HG02970 (cell line): ENCODE data around the gene SBK2.
"Not testable (repeated sequence)": the region's sequence is repeated elsewhere in the genome, so short reads cannot be mapped to it uniquely, and the experiment has no call there.

Experiments used
- ATAC-seq: cut with Tn5 transposase; IDR thresholded peaks from one replicate; pipeline ENCODE4 v1.9.1; 2021; ENCODE audit warnings: mild to moderate bottlenecking, moderate library complexity, moderate number of reproducible peaks; ENCODE audit not compliant: unreplicated experiment, low FRiP score

SBK2 gene

GRCh38 chr19:55536951-55537740, at the start of gene SBK2:
Gene SBK2 (minus strand): TSS chr19:55537133. CDS start chr19:55536294, 839 bp downstream.
- no peak for ATAC-seq

DNA sequence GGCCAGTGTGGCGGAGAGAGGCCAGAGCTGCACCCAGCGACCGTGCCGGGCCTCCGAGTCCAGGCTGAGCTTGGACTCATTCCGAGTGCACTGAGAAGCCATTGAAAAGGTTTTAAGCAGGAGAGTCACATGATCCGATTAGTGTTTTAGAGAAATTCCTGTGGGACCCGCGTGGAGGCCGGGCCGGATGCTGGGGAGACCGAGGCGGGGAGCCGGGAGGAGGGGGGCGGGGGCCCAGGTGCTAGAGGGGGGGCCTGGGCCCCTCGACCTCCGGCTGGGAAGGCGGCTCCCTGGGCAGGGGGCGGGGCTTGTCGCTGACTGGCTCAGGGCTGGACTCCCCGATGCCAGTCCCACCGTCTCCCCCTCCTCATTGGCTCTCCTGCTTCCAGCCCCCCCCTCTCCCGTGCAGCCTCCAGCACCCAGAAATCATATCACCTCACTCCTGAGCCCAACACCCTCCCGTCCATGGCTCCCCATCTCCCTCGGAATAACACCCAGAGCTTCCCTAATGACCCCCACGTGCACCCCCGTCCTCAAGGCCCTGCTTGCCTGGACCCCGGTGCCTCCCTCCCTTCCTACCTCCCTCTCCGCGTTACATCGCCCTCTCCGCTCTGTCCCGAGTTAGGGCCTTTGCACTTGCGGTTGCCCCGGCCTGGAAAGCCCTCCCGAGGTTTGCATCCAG, 48.9 kb upstream of the SBK2 start:
- ATAC-seq, result no peak

GRCh38 chr19:55584871-55585270, 47.9 kb upstream of the SBK2 start:
- no peak for ATAC-seq

- not testable (repeated sequence) for ATAC-seq
These were observed 47.0 kb upstream of the SBK2 start for GRCh38 chr19:55583897-55584296.

- ATAC-seq, result not testable (repeated sequence)
These were observed 45.4 kb upstream of the SBK2 start for GRCh38 chr19:55582284-55582683.

DNA sequence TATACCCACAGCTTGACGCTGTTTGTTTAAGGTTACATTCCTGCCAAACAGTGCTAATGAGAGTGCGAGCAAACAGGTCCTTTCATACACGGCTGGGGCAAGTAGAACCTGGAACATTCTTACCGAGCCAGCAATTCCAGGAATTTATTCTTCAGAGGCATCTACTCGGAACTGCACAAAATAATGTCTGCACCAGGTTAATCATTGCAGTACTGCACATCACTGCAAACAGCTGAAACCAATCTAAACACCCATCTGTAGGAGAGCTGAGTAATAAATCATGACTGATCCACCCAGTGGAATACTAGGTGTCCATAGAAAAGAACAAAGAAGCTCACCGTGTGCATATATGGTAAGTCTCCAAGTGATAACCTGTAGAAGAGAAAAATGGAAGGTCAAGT, 44.9 kb upstream of the SBK2 start:
- ATAC-seq, result no peak

GRCh38 chr19:55581145-55581822, 44.4 kb upstream of the SBK2 start:
- no peak for ATAC-seq

- no peak for ATAC-seq
These were observed 43.8 kb upstream of the SBK2 start, which contains the start of gene ZNF579 for GRCh38 chr19:55580628-55581144. Gene ZNF579 (minus strand): TSS chr19:55580848. CDS start chr19:55579639, 1,209 bp downstream.

DNA sequence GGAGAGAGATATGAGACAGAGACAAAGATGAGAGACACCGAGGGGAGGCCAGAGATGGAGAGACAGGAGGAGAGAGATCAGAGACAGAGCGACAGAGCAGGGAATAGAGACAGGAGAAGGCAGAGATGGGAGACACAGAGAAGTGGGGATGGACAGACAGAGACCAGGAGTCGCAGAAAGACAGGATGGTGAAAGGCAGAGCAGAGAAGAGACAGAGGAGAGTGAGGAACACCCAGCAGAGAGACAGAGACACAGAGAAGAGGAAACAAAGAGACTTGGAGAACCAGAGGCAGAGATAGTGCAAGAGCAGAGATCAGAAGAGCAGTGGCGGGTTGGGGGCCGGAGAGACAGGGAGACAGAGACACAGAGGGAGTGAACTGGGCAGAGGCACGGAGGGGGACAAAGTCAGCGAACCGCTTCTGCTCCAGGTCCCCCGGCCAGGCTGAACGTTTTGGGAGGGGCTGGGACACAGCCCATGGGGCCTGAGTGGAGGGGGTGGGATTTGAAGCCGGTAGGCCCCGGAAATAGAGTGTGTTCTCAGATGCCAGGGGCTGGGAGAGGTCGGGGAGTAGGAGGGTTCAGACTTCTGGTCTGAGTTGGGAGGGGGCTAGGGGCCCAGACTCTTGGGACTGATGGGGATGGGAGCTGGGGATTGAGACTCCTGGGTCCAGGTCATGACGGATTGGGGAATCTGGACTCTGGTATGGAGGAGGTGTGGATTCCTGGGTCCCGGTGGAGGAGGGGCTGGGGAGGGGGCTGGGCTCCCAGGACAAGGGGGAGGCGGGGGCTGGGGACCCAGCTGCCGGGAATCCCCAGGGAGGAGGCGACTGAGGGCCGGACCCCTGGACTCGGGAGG, 43.1 kb upstream of the SBK2 start:
- ATAC-seq, result no peak

- no peak for ATAC-seq
These were observed 42.1 kb upstream of the SBK2 start for GRCh38 chr19:55578761-55579747.

DNA sequence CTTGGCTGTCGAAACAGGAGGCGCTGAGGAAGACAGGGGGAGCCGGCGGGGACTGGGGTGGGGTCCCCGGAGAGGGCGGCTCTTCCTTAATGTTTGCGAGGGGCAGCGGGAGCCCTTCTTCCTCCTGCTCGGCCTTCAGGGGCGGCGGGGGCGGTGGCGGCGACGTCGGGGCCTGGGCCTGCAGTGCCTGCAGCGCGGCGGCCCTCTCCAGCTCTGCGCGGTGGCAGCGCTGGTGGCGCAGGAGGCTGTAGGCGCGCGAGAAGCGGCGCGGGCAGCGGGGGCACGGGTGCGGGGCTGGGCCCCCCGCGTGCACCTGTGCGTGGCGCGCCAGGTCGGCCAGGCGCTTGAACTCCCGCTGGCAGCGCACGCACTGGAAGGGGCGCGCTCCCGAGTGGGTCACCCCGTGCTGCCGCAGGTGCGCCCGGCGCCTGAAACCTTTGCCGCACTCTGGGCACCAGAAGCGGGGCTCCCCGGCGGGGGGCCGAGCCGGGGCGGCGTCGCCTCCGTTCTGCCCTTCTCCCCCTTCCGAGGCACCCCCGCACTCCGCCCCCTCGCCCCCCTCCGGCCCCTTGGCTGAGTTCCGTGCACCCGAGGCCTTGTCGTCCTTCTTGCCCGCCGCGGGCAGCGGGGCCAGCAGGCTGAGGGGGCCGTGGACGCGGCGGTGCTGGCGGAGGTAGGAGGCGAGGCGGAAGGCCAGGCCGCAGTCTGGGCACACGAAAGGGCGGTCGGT, 41.3 kb upstream of the SBK2 start:
- ATAC-seq, result no peak

- ATAC-seq, result no peak
These were observed 39.8 kb upstream of the SBK2 start for GRCh38 chr19:55576746-55577145.

GRCh38 chr19:55573929-55574328, 37.0 kb upstream of the SBK2 start:
- not testable (repeated sequence) for ATAC-seq

- ATAC-seq, result not testable (repeated sequence)
These were observed 32.5 kb upstream of the SBK2 start for GRCh38 chr19:55569477-55569876.

DNA sequence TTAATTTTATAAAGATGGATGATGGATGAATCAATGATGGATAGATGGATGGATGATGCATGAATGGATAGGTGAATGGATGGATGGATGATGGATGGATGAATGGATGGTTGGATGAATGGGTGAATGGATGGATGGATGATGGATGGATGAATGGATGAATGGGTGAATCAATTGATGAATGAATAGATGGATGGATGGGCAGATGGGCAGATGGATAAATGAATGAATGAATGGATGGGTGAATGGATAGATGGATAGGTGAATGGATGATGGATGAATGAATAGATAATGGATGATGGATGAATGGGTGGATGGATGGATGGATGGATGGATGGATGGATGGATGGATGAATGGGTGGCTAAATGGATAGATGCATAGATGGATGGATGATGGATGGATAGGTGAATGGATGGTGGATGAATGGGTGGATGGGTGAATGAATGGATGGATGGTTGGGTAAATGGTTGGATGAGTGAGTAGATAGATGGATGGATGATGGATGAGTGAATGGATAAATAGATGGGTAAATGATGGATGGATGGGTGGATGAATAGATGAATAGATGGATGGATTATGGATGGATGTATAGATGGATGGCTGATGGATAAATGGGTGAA, 30.9 kb upstream of the SBK2 start:
- no peak for ATAC-seq

DNA sequence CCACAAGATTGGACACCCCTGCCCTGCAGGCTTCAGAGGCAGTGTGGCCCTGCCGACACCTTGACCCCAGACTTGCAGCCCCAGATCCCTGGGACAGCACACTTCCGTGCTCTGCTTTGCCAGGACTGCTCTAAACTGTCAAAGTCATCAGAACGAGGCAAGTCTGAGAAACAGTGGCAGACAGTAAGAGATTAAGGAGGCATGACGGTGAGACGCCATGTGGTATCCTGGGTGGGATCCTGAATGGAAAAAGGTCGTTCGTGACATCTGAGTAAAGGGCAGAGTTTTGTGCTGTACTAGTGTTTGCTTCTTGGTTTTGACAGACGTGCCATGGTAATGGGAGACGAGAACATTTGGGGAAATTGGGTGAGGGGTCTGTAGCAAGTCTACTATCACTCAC, 29.9 kb upstream of the SBK2 start:
- no peak for ATAC-seq

DNA sequence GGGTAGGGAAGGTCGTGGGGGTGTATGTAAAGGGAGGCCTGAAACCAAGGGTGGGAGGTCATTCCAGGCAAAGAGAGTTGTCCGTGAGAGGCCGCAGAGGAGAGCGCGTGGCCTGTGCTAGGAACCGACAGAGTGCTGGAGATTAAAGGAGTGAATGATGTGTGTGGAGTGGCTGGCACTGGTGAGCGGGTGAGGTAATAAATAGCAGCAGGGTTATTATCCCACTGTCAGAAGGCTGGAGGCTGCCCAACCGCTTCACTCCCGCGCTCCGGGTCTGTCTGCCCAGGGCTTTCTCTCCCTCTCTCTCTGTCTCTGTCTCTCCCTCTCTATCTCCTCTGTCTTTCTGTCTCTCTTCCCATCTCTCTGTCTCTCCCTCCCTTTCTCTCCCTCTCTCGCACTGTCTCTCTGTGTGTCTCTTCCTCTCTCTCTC, 26.3 kb upstream of the SBK2 start:
- no peak for ATAC-seq

DNA sequence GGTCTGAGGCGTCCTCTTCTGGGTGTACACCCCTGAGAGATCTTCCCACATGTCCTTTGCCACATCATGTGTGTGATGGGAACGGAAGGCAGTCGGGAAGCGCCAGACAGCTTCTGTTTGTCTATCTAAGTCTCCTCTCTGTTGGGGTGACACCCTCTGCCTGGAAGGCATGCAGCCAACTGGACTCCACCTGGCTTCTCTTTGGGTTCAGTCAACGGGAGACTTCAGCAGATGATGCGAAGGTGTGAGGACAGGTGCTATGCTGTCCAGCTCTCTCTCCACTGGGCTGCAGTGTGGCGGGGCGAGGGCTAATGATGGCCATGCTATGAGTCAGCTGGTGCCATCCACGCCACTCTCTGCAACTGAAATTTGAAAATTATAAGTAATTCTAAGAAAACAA, 22.8 kb upstream of the SBK2 start:
- no peak for ATAC-seq
